Activated CD8-positive, alpha-beta T cell treated with anti-CD3 and anti-CD28 coated beads for 36 hours (primary cell): ENCODE results near the gene GRAMD1A. TPM values are rescaled to one million over a fixed set of nuclear protein-coding genes. Genes with fewer than 3 reads are reported as not detected.
A peak's percentile ranks its signal among the peaks of the same experiment; 100 is the strongest.
"Not testable (repeated sequence)": the region's sequence is repeated elsewhere in the genome, so short reads cannot be mapped to it uniquely, and the experiment has no call there.

ENCODE experiments used
- ATAC-seq: fragments of 200-7000 bp; cut with Tn5 transposase; one replicate; pipeline ENCODE4 v1.10.0; 2021; ENCODE audit warnings: mild to moderate bottlenecking, moderate library complexity
- CTCF ChIA-PET: fragments of 350-600 bp; sonication (Branson Sonifier 250); formaldehyde crosslinking; loops from one replicate; lab custom pipeline; 2021; ENCODE audit warnings: antibody characterized with exemption; lab: Charles Lee
- POLR2A ChIA-PET: fragments of 350-600 bp; sonication (Branson Sonifier 250); formaldehyde crosslinking; loops from one replicate; lab custom pipeline; 2021; ENCODE audit warnings: antibody characterized with exemption; lab: Charles Lee
- DNase-seq: peaks from one replicate; pipeline ENCODE4 v3.0.0-alpha.2; 2020
- H3K27ac Mint-ChIP-seq: one replicate; pipeline ENCODE4 v1.8.0; 2021; ENCODE audit warnings: mild to moderate bottlenecking, mixed read lengths
- H3K27me3 Mint-ChIP-seq: one replicate; pipeline ENCODE4 v1.8.0; 2021; ENCODE audit warnings: mixed read lengths
- H3K36me3 Mint-ChIP-seq: one replicate; pipeline ENCODE4 v1.8.0; 2021; ENCODE audit warnings: low read depth, mixed read lengths
- H3K4me1 Mint-ChIP-seq: one replicate; pipeline ENCODE4 v1.8.0; 2021; ENCODE audit warnings: low read depth, mixed read lengths
- H3K4me3 Mint-ChIP-seq: one replicate; pipeline ENCODE4 v1.8.0; 2021; ENCODE audit warnings: mild to moderate bottlenecking, moderate library complexity, mixed read lengths
- H3K9me3 Mint-ChIP-seq: one replicate; pipeline ENCODE4 v1.8.0; 2021; ENCODE audit warnings: mixed read lengths
- intact Hi-C: fragments of 100-400 bp; cut with micrococcal nuclease; formaldehyde crosslinking; loops from one replicate; pipeline ENCODE4 v1.10.0; 2022
- total RNA-seq, 2 experiments: library from RNA; stranded (reverse); gene quantifications; one replicate each; pipeline ENCODE4 v1.2.3, GENCODE V29; 2021
- TF ChIP-seq, protein P1 (sequence below): fragments of 200-600 bp; IDR thresholded peaks from one replicate; pipeline ENCODE4 v1.8.0; 2022; ENCODE audit warnings: antibody characterized with exemption, mild to moderate bottlenecking

The GRAMD1A gene
- total RNA-seq, 2 experiments from 2014 or later: 128 to 134 TPM

DNA sequence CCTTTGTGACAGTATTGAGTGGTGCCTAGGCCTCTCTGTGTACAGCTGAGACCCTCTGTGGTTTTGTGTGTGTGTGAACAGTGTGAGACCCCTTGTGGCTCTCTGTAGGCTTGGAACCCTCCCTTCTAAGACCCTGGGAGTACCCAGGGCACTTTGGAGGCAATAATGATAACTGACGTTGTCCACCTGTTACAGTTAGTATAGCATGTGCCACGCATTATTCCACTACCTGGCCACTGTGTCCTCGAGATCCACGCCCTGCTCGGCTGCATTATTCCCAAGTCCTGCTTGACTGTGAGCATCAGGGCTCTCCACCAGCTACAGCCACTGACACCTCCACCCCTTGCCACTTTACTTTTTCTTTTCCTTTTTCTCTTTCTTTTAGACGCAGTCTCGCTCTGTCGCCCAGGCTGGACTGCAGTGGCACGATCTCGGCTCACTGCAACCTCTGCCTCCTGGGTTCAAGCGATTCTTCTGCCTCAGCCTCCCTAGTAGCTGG, 2.0 kb downstream of the GRAMD1A start:
- no peak for ATAC-seq
- Mint-ChIP-seq H3K36me3 (peaks cover 49% of the 10 kb centered on the region), H3K27ac (peak overlapping the region; percentile 97), H3K4me3 (peak overlapping the region; percentile 99), H3K4me1 (peaks cover 59% of the 10 kb centered on the region), H3K27me3 (no peaks in the 10 kb centered on the region), H3K9me3 (no peaks in the 10 kb centered on the region)
- DNase-seq: no peak
- TF ChIP-seq, protein P1, sequence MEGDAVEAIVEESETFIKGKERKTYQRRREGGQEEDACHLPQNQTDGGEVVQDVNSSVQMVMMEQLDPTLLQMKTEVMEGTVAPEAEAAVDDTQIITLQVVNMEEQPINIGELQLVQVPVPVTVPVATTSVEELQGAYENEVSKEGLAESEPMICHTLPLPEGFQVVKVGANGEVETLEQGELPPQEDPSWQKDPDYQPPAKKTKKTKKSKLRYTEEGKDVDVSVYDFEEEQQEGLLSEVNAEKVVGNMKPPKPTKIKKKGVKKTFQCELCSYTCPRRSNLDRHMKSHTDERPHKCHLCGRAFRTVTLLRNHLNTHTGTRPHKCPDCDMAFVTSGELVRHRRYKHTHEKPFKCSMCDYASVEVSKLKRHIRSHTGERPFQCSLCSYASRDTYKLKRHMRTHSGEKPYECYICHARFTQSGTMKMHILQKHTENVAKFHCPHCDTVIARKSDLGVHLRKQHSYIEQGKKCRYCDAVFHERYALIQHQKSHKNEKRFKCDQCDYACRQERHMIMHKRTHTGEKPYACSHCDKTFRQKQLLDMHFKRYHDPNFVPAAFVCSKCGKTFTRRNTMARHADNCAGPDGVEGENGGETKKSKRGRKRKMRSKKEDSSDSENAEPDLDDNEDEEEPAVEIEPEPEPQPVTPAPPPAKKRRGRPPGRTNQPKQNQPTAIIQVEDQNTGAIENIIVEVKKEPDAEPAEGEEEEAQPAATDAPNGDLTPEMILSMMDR: no peak
- CTCF ChIA-PET: interaction anchor here (1.0 to 5.1 kb wide), 5 partner anchors 11 to 43 kb away, joined by 3 to 31 read pairs (median 6); no protein-coding TSS in a partner anchor
- POLR2A ChIA-PET: interaction anchor here (1.0 to 2.5 kb wide), 8 partner anchors 11 to 324 kb away, joined by 3 to 10 read pairs (median 4); partner anchors contain the start of gene ZNF302
- intact Hi-C loops: no loop called here

DNA sequence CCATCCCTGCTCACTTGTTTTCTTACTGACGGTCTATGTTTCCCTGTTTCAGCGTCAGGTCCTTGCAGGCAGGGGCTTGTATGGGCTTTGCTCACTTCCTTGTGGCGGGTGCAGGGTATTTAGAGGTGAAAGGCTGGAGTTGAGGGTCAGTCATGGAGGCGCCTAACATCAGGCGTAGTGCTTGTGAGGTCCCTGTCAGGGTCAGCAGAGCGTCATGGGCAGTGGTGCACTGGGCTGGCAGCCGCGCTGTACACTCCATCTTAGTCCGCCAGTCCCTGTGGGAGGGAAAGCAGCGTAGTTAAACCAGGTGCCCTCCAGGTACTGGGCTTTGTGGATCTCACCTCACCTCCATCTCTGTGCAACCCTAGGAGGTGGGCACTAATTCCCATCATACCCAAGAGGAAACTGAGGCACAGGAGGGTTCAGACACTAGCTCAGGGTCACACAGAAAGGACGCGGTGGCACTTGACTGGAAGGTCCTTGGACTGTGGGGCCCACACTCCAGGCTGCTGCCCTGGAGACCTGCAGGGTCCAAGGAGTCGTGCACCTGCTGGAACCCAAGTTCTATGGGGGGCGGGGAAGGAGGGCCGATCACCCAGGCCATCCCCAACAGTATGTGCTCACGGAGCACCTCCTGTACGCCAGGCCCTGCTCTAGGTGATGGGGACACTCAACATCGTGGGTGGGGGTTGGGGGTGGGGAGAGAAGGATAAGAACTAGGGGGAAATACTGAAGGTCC, 4.6 kb downstream of the GRAMD1A start:
- Mint-ChIP-seq H3K27ac (peak overlapping the region; percentile 31), H3K36me3 (peaks cover 53% of the 10 kb centered on the region), H3K4me3 (no peak overlapping the region), H3K4me1 (peaks cover 46% of the 10 kb centered on the region), H3K27me3 (no peaks in the 10 kb centered on the region), H3K9me3 (no peaks in the 10 kb centered on the region)
- ChIA-PET CTCF (interaction anchor here (1.0 kb wide), 1 partner anchor 32 kb away, joined by 4 read pairs; no protein-coding TSS in a partner anchor), POLR2A (interaction anchor here (1.1 kb wide), 1 partner anchor 15 kb away, joined by 9 read pairs; no protein-coding TSS in a partner anchor)
- ATAC-seq: no peak
- TF ChIP-seq, protein P1: no peak
- intact Hi-C loops: no loop called here
- no peak for DNase-seq

DNA sequence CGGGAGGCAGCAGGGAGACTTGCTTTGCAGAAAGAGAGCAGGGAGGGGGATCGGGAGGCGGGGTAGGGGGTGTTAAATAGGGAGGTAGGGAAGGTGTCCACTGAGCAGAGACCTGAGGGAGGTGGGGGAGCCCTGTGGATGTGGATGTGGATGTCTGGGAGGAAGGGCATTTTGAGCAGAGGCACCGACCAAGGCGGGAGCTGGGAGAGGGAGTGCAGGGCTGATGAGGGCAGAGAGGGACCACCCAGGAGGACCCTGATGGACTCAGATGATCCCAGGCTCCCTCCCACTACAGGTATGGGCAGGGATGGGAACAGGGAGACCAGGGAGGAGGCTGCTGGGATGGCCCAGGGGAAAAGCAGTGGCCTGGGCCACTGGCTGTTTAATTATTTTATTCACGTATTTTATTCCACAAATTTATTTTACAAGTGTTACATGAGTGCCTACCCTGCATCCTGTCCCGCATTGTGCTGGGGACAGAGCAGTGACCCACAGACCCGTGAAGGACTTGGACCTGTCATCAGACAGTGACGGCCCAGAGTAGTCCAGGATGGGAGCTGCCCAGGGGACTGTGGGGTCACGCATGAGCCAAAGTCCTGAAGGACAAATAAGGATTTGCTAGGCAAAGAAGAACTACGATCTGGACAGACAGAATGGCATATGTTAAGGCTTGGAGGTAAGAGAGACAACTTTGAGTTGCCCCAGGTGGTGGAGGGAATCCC, 5.3 kb downstream of the GRAMD1A start:
- no peak for ATAC-seq
- Mint-ChIP-seq H3K36me3 (peaks cover 59% of the 10 kb centered on the region), H3K9me3 (no peaks in the 10 kb centered on the region), H3K4me3 (no peak overlapping the region), H3K27ac (peak overlapping the region; percentile 27), H3K27me3 (no peaks in the 10 kb centered on the region), H3K4me1 (peaks cover 50% of the 10 kb centered on the region)
- TF ChIP-seq, protein P1: no peak
- ChIA-PET CTCF (interaction anchor here (0.8 to 1.5 kb wide), 2 partner anchors 34 to 39 kb away, joined by 3 read pairs; no protein-coding TSS in a partner anchor), POLR2A (interaction anchor here (1.0 kb wide), 1 partner anchor 9 kb away, joined by 4 read pairs; no protein-coding TSS in a partner anchor)
- intact Hi-C loops: no loop called here
- DNase-seq: no peak

DNA sequence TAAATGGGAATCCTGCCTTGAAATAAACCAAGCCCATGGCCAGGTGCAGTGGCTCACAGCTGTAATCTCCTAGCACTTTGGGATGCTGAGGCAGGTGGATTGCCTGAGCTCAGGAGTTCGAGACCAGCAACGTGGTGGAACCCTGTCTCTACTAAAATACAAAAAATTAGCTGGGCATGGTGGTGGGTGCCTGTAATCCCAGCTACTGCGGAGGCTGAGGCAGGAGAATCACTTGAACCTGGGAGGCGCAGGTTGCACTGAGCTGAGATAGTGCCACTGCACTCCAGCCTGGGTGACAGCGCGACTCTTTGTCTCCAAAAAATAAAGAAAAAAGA, 5.9 kb downstream of the GRAMD1A start:
- Mint-ChIP-seq H3K4me1 (peaks cover 54% of the 10 kb centered on the region), H3K27ac (peak overlapping the region; percentile 0), H3K36me3 (peaks cover 59% of the 10 kb centered on the region)
- ATAC-seq, intact Hi-C loops, H3K4me3 Mint-ChIP-seq, H3K9me3 Mint-ChIP-seq, DNase-seq, H3K27me3 Mint-ChIP-seq: not testable (repeated sequence)
- ChIA-PET CTCF (interaction anchor here (0.8 to 1.5 kb wide), 3 partner anchors 33 to 38 kb away, joined by 3 read pairs; no protein-coding TSS in a partner anchor), POLR2A (interaction anchor here (1.0 kb wide), 1 partner anchor 8 kb away, joined by 4 read pairs; no protein-coding TSS in a partner anchor)

DNA sequence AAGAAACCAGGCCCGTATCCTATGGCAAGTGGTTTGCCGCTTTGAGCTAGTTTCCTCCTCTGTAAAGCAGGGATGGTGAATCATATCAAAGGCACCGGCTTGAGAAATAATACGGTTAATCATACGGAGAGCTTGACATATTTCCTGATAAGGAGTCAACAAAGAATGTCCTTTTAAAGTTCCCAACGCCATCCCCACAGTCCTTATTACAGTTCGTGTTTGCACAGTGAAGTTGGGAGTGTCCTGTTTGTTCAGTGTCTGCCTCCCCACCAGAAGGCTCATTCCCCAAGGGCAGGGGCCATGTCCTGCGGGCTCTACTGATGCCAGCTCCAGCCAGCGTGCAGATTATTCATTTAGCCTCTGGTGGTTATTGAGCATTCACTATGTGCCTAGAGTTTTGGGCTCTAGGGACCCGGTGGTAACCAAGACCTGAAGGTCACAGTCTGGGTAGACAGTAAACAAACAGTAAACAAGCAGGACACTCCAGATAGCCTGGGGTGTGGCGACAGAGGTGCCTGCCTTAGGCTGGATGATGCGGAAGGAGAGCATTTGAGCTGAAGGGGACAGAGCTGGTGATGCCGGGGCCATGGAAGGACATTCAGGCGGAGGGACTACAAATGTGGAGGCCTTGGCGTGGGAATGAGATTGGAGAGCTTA, 6.3 kb downstream of the GRAMD1A start:
- ATAC-seq: no peak
- ChIA-PET POLR2A (no interaction called here), CTCF (interaction anchor here (0.8 to 1.5 kb wide), 3 partner anchors 34 to 38 kb away, joined by 3 read pairs; no protein-coding TSS in a partner anchor)
- intact Hi-C loops: no loop called here
- Mint-ChIP-seq H3K4me1 (peaks cover 59% of the 10 kb centered on the region), H3K27ac (peak overlapping the region; percentile 31), H3K27me3 (no peaks in the 10 kb centered on the region), H3K4me3 (no peak overlapping the region), H3K9me3 (no peaks in the 10 kb centered on the region), H3K36me3 (peaks cover 59% of the 10 kb centered on the region)
- no peak for DNase-seq
- TF ChIP-seq, protein P1: no peak
